DOHH2 (cell line): ENCODE measurements around the gene RASAL3.

Experiments used
- H3F3A ChIP-seq: fragments of 200-600 bp; sonication (generic), shearing (Covaris generic); 2 replicates; pipeline ENCODE4 v1.6.0; 2016; ENCODE audit warnings: antibody characterized with exemption, mild to moderate bottlenecking; ENCODE audit not compliant: control insufficient read depth, insufficient read depth
- H3K27ac ChIP-seq: fragments of 200-600 bp; sonication (generic); 2 replicates; pipeline ENCODE4 v1.5.1; 2014; ENCODE audit warnings: low read depth, mild to moderate bottlenecking, low read length, moderate library complexity
- H3K27me3 ChIP-seq: fragments of 200-600 bp; sonication (generic); 2 replicates; pipeline ENCODE4 v1.6.1; 2014; ENCODE audit warnings: mild to moderate bottlenecking, low read length, mixed read lengths; ENCODE audit not compliant: control insufficient read depth
- H3K36me3 ChIP-seq: fragments of 200-600 bp; sonication (generic); 2 replicates; pipeline ENCODE4 v1.6.1; 2014; ENCODE audit warnings: mild to moderate bottlenecking, low read length, moderate library complexity, mixed read lengths; ENCODE audit not compliant: control insufficient read depth
- H3K4me1 ChIP-seq: fragments of 200-600 bp; sonication (generic); 2 replicates; pipeline ENCODE4 v1.6.1; 2014; ENCODE audit warnings: mild to moderate bottlenecking, low read length, mixed read lengths; ENCODE audit not compliant: control insufficient read depth
- H3K4me2 ChIP-seq: fragments of 200-600 bp; sonication (generic); 2 replicates; pipeline ENCODE4 v1.6.0; 2014; ENCODE audit warnings: mild to moderate bottlenecking, low read length, moderate library complexity
- H3K4me3 ChIP-seq: fragments of 200-600 bp; sonication (generic); 2 replicates; pipeline ENCODE4 v1.5.1; 2014; ENCODE audit warnings: mild to moderate bottlenecking, low read length, mixed read lengths
- H3K79me2 ChIP-seq: fragments of 200-600 bp; sonication (generic); 2 replicates; pipeline ENCODE4 v1.6.1; 2014; ENCODE audit warnings: mild to moderate bottlenecking, low read length, mixed read lengths; ENCODE audit not compliant: control insufficient read depth
- H3K9me2 ChIP-seq: fragments of 200-600 bp; sonication (generic); replicated peaks from 2 replicates; pipeline ENCODE4 v1.6.1; 2014; ENCODE audit warnings: mild to moderate bottlenecking, low read length, mixed read lengths; ENCODE audit not compliant: control insufficient read depth
- H3K9me3 ChIP-seq: fragments of 200-600 bp; sonication (generic); 2 replicates; pipeline ENCODE4 v1.6.1; 2014; ENCODE audit warnings: antibody characterized with exemption, low read length, mixed read lengths; ENCODE audit not compliant: control insufficient read depth, insufficient read depth
- H4K20me1 ChIP-seq: fragments of 200-600 bp; sonication (generic); 2 replicates; pipeline ENCODE4 v1.6.0; 2014; ENCODE audit warnings: low read depth, mild to moderate bottlenecking, antibody characterized with exemption, low read length, moderate library complexity; ENCODE audit not compliant: control insufficient read depth, insufficient read depth
- EZH2phosphoT487 ChIP-seq: fragments of 200-600 bp; sonication (generic); IDR thresholded peaks from 2 replicates; pipeline ENCODE4 v1.6.1; 2017; ENCODE audit warnings: borderline replicate concordance, mild to moderate bottlenecking, antibody characterized with exemption, low read length, moderate library complexity, mixed read lengths
- TF ChIP-seq, protein P1 (sequence below): fragments of 200-600 bp; sonication (generic); IDR thresholded peaks from one replicate; pipeline ENCODE4 v1.5.1; 2014; ENCODE audit warnings: antibody characterized with exemption, mild to moderate bottlenecking, low read depth, low read length; ENCODE audit not compliant: poor library complexity, severe bottlenecking

Gene RASAL3

GRCh38 chr19:15453906-15454860 is 10.2 kb downstream of the RASAL3 start:
- no peak overlapping the region for H3K27ac ChIP-seq
- H3F3A ChIP-seq, result peaks cover 21% of the 10 kb centered on the region
- TF ChIP-seq EZH2phosphoT487, result no peak
- TF ChIP-seq, protein P1, sequence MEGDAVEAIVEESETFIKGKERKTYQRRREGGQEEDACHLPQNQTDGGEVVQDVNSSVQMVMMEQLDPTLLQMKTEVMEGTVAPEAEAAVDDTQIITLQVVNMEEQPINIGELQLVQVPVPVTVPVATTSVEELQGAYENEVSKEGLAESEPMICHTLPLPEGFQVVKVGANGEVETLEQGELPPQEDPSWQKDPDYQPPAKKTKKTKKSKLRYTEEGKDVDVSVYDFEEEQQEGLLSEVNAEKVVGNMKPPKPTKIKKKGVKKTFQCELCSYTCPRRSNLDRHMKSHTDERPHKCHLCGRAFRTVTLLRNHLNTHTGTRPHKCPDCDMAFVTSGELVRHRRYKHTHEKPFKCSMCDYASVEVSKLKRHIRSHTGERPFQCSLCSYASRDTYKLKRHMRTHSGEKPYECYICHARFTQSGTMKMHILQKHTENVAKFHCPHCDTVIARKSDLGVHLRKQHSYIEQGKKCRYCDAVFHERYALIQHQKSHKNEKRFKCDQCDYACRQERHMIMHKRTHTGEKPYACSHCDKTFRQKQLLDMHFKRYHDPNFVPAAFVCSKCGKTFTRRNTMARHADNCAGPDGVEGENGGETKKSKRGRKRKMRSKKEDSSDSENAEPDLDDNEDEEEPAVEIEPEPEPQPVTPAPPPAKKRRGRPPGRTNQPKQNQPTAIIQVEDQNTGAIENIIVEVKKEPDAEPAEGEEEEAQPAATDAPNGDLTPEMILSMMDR, result no peak
- no peaks in the 10 kb centered on the region for H3K79me2 ChIP-seq
- H4K20me1 ChIP-seq, result no peaks in the 10 kb centered on the region
- H3K9me3 ChIP-seq, result no peaks in the 10 kb centered on the region
- no peak overlapping the region for H3K4me3 ChIP-seq
- no peaks in the 10 kb centered on the region; the same call in 1 of the 2 replicates for H3K9me2 ChIP-seq
- no peak overlapping the region for H3K4me2 ChIP-seq
- peaks cover 7% of the 10 kb centered on the region for H3K4me1 ChIP-seq
- H3K36me3 ChIP-seq, result peaks cover 32% of the 10 kb centered on the region
- no peaks in the 10 kb centered on the region for H3K27me3 ChIP-seq

DNA sequence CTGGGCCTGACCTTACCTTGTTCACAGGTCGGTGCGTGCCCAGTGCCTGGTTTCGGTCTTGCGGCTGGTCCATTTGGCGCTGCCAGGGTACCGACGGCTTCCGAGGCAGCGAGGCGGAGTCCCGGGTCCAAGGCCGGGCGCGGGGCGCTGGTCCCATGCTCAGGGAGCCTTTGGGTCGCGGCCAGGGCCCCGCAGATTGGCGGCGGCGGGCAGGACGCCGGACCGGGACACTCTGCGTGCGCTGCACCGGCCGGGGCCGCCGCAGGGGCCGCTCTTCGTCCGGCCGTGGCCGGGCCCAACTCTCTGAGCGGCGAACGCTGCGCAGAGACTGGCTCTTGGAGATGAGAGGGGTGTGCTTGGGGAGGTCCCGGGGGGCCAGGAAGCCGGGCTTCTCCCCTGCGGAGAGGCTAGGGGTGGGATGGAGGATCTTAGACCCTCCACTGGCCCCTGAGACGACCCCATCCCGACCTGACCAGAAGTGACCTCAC is 11.2 kb downstream of the RASAL3 start:
- no peak overlapping the region for H3K4me2 ChIP-seq
- H3K27ac ChIP-seq, result no peak overlapping the region
- H3K4me3 ChIP-seq, result no peak overlapping the region
- no peaks in the 10 kb centered on the region for H4K20me1 ChIP-seq
- no peaks in the 10 kb centered on the region for H3K9me3 ChIP-seq
- H3F3A ChIP-seq, result peaks cover 21% of the 10 kb centered on the region
- H3K4me1 ChIP-seq, result peaks cover 18% of the 10 kb centered on the region
- peaks cover 32% of the 10 kb centered on the region for H3K36me3 ChIP-seq
- H3K79me2 ChIP-seq, result no peaks in the 10 kb centered on the region
- no peak for TF ChIP-seq EZH2phosphoT487
- TF ChIP-seq, protein P1, result no peak
- H3K27me3 ChIP-seq, result peaks cover 6% of the 10 kb centered on the region; the same call in 1 of the 2 replicates
- no peaks in the 10 kb centered on the region; the same call in 1 of the 2 replicates for H3K9me2 ChIP-seq

DNA sequence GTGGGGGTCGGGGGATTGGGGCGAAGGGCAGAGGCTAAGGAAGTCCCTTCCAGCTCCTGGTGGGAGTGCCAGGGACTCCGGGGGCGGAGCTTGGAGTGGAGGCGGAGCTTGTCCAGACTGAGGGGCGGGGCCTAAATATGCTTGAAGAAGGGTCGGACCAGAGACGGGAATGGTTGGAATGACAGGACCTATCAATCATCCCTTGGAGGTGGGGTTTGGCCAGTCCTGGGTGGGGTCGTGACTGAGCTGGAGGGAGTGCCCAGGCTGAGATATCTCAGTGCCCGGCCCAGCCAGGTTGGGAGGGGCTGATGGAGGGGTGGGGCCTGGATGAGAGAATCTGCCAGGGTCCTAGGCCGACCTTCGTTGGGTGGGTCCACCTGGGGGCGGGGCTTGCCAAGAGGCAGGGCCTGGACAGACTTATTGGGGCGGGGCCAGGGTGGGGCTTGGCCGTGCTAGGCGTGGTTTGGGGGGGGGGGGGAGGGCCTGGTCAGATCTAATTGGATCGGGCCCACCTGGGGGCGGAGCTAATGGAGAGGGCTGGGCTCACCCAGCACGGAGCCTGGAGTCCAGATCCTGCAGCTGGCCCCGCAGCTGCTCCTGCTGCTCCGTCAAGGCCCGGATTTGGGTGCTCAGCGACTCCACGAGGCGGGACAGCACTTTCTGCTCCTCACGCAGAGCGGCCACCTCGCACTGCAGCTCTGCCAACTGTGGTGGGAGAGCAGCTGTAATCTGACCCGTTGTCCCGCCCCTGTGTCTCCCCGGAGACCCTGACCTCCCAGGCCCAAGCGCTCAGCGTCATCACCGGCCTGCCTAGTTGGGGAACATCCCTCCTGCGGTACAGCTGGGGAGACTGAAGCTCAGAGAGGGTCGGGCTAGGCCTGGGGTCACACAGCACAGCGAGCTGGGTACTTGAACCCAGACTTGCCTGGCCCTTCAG is 12.0 kb downstream of the RASAL3 start:
- Histone ChIP-seq H3K4me1 (peaks cover 19% of the 10 kb centered on the region), H3K36me3 (peaks cover 27% of the 10 kb centered on the region), H3K27me3 (peaks cover 11% of the 10 kb centered on the region), H3K4me3 (no peak overlapping the region), H3K9me2 (no peaks in the 10 kb centered on the region; the same call in 1 of the 2 replicates), H3K9me3 (no peaks in the 10 kb centered on the region), H3K79me2 (no peaks in the 10 kb centered on the region), H3F3A (peaks cover 21% of the 10 kb centered on the region), H3K27ac (no peak overlapping the region), H4K20me1 (no peaks in the 10 kb centered on the region), H3K4me2 (no peak overlapping the region)
- TF ChIP-seq EZH2phosphoT487, result no peak
- TF ChIP-seq, protein P1, result no peak
